Head of caudate nucleus (tissue), 42 donors: ENCODE results near the gene SPAG9.

Source experiments
- DNase-seq, 42 donors: peaks; one replicate each; pipeline versions ENCODE4 v3.0.0 to v3.0.0-alpha.2; 2020 to 2021; ENCODE audit warnings: mixed read lengths in 7 of 42
- intact Hi-C: fragments of 100-400 bp; cut with DNase I; formaldehyde crosslinking; loops from one replicate; pipeline ENCODE4 v1.15.0; 2022

Gene SPAG9

DNA sequence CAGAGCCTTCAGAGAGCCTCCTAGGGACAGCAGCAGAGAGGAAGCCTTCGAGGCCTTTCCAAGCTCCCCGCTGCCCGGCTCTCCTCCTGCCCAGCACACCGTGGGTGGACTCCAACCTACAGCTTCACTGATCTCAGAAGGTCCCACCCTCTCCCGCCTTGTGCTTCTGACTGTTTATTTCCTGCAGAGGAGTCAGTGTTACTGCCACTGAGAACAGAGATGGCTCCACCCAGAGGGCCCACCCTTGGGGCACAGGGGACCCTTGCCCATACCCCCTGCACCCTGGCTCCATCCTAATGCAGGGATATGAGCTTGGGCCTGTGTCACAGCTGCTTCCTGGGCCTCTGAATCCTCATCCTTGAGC is 201.8 kb downstream of the SPAG9 start:
- intact Hi-C loops: no loop called here
- peak in 11 of 42 donors; percentile 5 to 56 (median 28) for DNase-seq

DNA sequence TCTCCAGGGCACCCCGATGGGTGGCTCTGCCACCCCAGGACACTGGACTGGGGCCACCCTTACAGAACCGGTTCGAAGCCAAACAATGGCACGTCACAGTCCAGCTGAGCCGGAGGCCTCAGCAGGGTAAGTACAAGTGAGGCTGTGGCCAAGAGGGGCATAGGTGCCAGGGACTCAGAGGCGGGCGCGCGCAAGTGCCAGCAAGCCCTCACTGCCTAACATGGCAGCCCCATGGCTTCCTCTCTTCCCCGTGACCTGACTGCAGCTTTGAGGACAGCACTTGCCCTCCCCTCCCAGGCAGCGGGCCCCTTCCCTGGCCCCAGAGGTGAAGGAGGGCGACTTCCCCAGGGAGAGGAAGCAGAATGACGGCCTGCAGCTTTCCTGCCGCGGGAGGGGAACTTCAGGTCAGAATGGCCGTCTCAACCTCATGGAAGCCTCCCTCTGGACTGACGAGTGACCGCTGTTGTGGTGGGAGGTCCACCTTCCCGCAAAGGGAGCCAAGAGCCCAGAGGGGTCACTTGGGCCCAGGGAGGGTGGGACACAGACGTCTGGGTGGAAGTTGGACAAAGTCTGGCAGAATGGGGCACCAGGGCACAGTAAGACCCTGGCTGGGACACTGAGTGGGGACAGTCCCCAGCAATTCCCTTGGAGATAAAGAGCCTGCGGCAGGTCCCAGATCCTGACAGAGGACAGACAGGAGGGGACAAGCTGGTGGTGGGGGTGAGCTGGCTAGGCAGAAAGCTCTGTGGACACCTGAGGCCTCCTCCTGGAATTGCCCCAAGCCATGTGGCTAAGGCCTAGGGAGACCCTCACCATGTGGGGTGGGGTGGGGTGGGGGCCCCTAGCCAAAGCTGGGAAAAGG is 202.4 kb downstream of the SPAG9 start:
- intact Hi-C loops: no loop called here
- DNase-seq: peak in 17 of 42 donors; percentile 7 to 58 (median 42)

DNA sequence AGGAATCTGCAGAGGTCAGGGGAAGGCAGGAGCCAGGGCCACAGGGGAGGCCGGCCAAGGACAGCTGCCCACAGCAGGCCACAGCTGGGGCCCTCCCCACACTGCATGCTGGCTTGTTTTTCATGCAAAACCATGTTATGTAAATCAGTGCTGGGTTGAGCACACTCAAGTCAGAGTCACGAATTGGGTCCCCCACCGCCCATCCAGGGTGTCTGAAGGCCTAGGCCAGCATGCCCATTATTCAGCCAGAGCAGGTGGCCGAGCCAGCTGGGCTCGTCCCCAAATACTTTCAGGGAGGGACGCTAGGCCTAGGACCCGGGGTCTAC is 203.3 kb downstream of the SPAG9 start:
- intact Hi-C loops: no loop called here
- DNase-seq: peak in 37 of 42 donors; percentile 26 to 81 (median 55)

DNA sequence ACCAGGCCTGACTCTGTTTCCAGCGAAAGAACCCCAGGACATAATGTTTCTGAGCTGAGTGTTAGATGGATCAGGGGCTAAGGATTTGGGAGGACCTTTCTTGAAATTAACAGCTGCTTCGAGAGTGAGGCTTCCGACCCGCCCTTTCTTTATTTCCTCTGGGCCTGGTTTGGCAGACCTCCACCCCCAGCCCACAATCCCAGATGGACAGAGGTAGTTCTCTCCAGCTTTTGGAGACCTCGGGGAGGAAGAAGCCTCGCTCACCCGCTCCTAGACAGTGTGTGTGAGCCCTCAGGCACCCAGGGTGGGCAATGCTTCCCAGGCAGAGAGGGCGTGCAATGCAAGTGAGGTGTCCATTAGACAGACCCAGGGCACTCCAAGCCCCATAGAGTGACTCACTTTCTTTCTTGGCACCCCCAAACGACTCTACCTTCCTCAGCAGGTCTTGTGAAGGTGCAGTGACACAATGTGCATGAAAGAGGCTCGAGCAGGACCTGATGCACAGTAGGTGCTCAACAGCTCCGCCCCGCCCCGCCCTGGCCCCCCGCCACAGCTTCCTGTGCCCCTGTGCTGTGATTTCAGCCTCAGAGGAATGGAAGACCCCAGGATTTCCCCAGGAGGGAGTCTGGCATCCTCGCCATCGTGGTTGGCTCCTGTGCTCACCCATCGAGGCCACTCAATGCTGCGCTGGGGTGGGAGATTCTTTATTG is 203.8 kb downstream of the SPAG9 start:
- DNase-seq: no peak
- intact Hi-C loops: no loop called here

DNA sequence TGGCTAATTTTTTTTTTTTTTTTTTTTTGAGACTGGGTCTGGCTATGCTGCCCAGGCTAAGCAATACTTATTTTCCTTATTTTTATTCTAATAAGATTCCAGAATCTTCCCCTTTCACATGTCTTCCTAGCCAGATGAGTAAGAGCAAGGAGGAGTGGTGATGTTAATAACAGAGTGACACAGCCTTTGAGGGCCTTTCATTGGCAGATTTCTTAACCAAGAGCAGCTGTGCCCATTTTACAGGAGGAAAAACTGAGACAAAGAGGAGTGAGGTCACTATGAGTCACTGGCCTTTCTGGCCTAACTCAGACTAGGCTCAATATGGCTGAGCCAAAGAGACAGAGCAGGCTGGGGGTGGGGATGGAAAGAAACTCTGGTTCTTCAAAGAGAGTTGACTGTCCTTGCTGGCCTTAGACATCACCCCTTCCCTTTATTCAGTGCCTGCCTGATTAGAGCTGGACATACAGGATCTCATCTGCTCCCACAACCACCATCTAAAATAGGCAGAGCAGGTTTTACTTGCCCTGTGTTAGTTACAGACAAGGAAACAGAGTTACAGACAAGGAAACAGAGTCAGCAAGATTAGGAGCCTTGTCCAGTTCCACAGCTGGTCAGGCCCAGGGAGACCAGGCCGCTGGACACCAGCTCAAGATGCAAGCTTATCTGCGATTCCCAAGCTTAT is 204.5 kb downstream of the SPAG9 start:
- intact Hi-C loops: no loop called here
- no peak for DNase-seq

DNA sequence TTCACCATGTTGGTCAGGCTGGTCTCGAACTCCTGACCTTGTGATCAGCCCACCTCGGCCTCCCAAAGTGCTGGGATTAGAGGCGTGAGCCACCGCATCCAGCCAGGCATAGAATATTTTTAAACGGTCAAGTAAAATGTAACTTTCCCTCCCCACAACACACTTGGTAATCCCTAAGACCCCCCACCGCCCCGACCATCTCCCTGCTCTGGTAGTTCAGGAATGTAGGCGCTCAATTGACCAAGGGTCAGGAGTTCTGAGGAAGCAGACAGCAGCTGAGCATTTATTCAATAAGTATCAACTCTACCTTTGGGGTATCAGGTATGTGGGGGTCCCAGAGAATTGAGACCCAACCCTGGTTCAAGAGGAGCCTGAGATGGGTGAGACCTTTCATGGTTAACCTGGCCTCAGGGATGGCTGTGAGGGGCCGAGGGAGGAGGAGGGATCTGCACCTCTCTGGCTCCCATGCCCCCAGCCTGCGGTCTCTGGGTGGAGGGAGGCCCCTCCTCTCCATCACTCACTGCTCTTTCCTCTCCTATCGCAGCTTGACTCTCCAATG is 206.1 kb downstream of the SPAG9 start:
- intact Hi-C loops: no loop called here
- no peak for DNase-seq

DNA sequence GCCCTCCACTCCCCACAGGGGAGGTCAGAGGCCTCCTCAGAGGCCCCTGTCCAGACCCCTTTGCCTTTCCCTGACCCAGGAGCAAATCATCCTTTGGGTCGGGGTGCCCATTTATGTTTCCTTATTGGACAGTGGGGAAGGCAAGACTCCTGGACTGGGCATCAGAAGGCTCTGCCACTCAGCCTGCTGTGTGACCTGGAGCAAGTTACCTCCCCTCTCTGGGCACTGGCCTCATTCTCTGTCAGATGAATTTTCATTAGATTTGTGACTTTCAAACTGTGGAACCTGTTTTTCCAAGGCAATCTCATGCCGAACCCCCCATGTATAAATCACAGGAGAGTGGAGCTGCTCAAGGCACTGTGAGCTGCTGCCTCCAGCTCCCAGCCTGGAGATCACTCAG is 207.5 kb downstream of the SPAG9 start:
- intact Hi-C loops: no loop called here
- DNase-seq: no peak
